K562 (cell line): ENCODE data around the gene ZNF862. TPM values are rescaled to one million over a fixed set of nuclear protein-coding genes. Genes with fewer than 3 reads are reported as not detected.

Experiments used
- HMG20A ChIP-seq: fragments of 450-650 bp; formaldehyde crosslinking; conservative IDR thresholded peaks from 2 replicates; pipeline ENCODE4 v1.4.0; 2020; ENCODE audit warnings: mild to moderate bottlenecking, mixed read lengths
- JUN ChIP-seq, 2 experiments: sonication (generic) in 1 of 2; formaldehyde crosslinking in 1 of 2; IDR thresholded peaks; 2 replicates each; pipeline versions ENCODE4 v1.6.1 to v1.8.0; 2012 to 2022; ENCODE audit warnings: borderline replicate concordance in 2 of 2, mild to moderate bottlenecking in 2 of 2, improper control_type of control experiment in 1 of 2, low read depth in 1 of 2, low read length in 1 of 2, missing genetic modification reagents in 1 of 2
- JUND ChIP-seq, 2 experiments: IDR thresholded peaks; 2 replicates in 1 of 2; 3 replicates in 1 of 2; pipeline ENCODE4 v1.6.1; 2011; ENCODE audit warnings: borderline replicate concordance in 2 of 2, low read depth in 2 of 2, low read length in 2 of 2, improper control_type of control experiment in 1 of 2, missing biosample characterization in 1 of 2, missing genetic modification characterization in 1 of 2, missing genetic modification reagents in 1 of 2
- MEIS2 ChIP-seq: fragments of 450-650 bp; IDR thresholded peaks from 2 replicates; pipeline ENCODE4 v1.6.1; 2014; ENCODE audit warnings: mild to moderate bottlenecking; ENCODE audit not compliant: partially characterized antibody
- NUFIP1 ChIP-seq: fragments of 450-650 bp; IDR thresholded peaks from 2 replicates; pipeline ENCODE4 v1.6.1; 2018; ENCODE audit not compliant: partially characterized antibody
- SIN3A ChIP-seq, 2 experiments: fragments of 150-350 bp in 1 of 2; IDR thresholded peaks; 2 replicates each; pipeline ENCODE4 v1.6.1; 2011 to 2016; ENCODE audit warnings: borderline replicate concordance in 2 of 2, low read depth in 2 of 2, low read length in 2 of 2, mild to moderate bottlenecking in 2 of 2, moderate library complexity in 2 of 2; ENCODE audit not compliant: control insufficient read depth in 1 of 2
- SMARCC2 ChIP-seq: fragments of 450-650 bp; IDR thresholded peaks from 2 replicates; pipeline ENCODE4 v1.6.1; 2017; ENCODE audit warnings: antibody characterized with exemption, moderate library complexity, mild to moderate bottlenecking, low read depth
- SP1 ChIP-seq: sonication (generic); formaldehyde crosslinking; IDR thresholded peaks from 2 replicates; pipeline ENCODE4 v1.8.1; 2022; ENCODE audit warnings: mild to moderate bottlenecking, missing genetic modification reagents
- SP2 ChIP-seq: IDR thresholded peaks from 2 replicates; pipeline ENCODE4 v1.6.1; 2011; ENCODE audit warnings: mild to moderate bottlenecking, low read depth, low read length, moderate library complexity; ENCODE audit not compliant: poor library complexity, severe bottlenecking; ENCODE audit errors: extremely low read depth
- SRSF9 ChIP-seq: fragments of 200-400 bp; formaldehyde crosslinking; IDR thresholded peaks from 2 replicates; pipeline ENCODE4 v1.6.1; 2017; ENCODE audit warnings: low read depth, low read length, borderline replicate concordance
- TAL1 ChIP-seq: fragments of 450-650 bp; IDR thresholded peaks from 2 replicates; pipeline ENCODE4 v1.6.1; 2016; ENCODE audit warnings: mild to moderate bottlenecking
- ZFPM2 ChIP-seq: fragments of 250-450 bp; sonication (Bioruptor Pico); IDR thresholded peaks from 2 replicates; pipeline ENCODE4 v1.5.1; 2022; ENCODE audit warnings: mild to moderate bottlenecking
- ZNF408 ChIP-seq: fragments of 250-450 bp; sonication (Bioruptor Pico); IDR thresholded peaks from 2 replicates; pipeline ENCODE4 v1.4.0; 2020; ENCODE audit warnings: low read depth, mild to moderate bottlenecking, moderate library complexity
- ZNF644 ChIP-seq: fragments of 200-800 bp; sonication (Bioruptor generic); IDR thresholded peaks from 2 replicates; pipeline ENCODE4 v1.6.1; 2016; ENCODE audit warnings: low read depth, missing genetic modification characterization, missing compliant biosample characterization
- polyA plus RNA-seq, 8 experiments: library from polyadenylated mRNA; depleted of rRNA in 4 of 8; stranded (reverse) in 5 of 8; unstranded in 3 of 8; fragments of >200 nt; fragmentation: Nextera tagmentation in 2 of 8; fragmentation: Illumina TruSeq in 1 of 8; extraction: Ambion mirVana in 2 of 8; extraction: Trizol in 1 of 8; gene quantifications; 2 replicates each; pipeline versions ENCODE4 v1.2.1 to v1.2.3, GENCODE V29; 2011 to 2014; ENCODE audit warnings: inconsistent platforms in 1 of 8, missing spikeins in 1 of 8
- total RNA-seq, 7 experiments: library from RNA; depleted of rRNA in 6 of 7; stranded (reverse); fragments of >200 nt in 6 of 7; fragmentation: Illumina TruSeq in 2 of 7; extraction: Trizol in 2 of 7; gene quantifications; 2 replicates each; pipeline versions ENCODE4 v1.2.1 to v1.2.3, GENCODE V29; 2011 to 2021; ENCODE audit warnings: low replicate concordance in 1 of 7
- TF ChIP-seq, protein P1 (sequence below): fragments of 450-650 bp; IDR thresholded peaks from 2 replicates; pipeline ENCODE4 v1.6.1; 2016; ENCODE audit warnings: mild to moderate bottlenecking
- TF ChIP-seq, protein P2 (sequence below): fragments of 250-450 bp; sonication (Bioruptor Pico); IDR thresholded peaks from 2 replicates; pipeline ENCODE4 v1.5.0; 2020; ENCODE audit warnings: mild to moderate bottlenecking, borderline replicate concordance
- TF ChIP-seq, protein P3 (sequence below): fragments of 450-650 bp; formaldehyde crosslinking; IDR thresholded peaks from 2 replicates; pipeline ENCODE4 v1.4.0; 2020; ENCODE audit warnings: mild to moderate bottlenecking

The ZNF862 gene
- total and polyA plus RNA-seq, 9 of the 15 experiments (the other 6 are each of a cell fraction or from before 2014, with no cell fraction given): 1.1 to 3.9 (median 2.6) TPM

DNA sequence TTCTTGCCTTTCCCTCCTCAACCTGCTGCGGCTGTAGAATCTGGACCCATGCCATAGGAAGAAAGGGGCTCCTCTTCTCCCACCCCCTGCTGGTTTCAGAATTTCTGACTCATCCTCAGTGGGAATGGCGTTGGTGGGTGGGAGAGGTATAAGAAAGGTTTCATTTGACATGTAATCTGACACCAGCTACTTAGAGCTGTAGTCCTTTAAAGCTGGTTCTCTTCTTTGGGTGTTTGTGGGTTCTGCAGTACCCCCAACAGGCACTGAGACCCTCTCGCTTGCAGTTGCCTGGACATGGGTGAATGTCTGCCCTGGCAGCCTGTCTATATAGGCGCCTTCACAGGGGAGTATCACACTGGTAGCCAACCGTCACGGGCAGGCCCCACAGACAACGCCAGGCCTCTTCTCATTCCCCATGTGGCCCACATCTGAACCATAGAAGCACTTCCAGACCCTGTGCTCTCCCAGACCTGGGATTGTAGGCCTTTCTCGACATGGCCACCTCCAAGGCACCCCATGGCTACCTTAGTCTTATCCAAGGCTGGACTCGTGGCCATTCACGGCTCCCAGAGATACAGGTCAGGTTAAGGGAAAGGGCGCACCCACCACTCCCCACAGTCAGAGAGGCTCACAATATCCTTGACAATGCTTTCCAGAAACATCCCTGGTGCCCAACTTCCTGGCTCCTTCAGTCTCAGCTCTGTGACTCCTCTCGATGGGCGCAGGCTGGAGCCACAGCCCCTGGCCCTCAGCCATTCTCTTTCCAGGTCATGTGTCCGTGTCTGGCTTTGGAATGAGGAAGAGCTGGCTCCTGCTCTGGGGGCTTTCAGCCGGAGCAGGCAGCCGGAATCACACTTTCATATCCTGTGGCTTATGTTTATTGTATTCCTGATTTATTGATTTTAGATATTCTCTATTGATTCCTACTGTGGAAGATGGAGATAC, 17.5 kb downstream of the ZNF862 start (continued):
- TF ChIP-seq, protein P1, sequence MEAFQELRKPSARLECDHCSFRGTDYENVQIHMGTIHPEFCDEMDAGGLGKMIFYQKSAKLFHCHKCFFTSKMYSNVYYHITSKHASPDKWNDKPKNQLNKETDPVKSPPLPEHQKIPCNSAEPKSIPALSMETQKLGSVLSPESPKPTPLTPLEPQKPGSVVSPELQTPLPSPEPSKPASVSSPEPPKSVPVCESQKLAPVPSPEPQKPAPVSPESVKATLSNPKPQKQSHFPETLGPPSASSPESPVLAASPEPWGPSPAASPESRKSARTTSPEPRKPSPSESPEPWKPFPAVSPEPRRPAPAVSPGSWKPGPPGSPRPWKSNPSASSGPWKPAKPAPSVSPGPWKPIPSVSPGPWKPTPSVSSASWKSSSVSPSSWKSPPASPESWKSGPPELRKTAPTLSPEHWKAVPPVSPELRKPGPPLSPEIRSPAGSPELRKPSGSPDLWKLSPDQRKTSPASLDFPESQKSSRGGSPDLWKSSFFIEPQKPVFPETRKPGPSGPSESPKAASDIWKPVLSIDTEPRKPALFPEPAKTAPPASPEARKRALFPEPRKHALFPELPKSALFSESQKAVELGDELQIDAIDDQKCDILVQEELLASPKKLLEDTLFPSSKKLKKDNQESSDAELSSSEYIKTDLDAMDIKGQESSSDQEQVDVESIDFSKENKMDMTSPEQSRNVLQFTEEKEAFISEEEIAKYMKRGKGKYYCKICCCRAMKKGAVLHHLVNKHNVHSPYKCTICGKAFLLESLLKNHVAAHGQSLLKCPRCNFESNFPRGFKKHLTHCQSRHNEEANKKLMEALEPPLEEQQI: no peak
- TF ChIP-seq JUN (IDR thresholded peaks at IDR 0.05; ENCODE audit: borderline replicate concordance, low read depth, low read length): peak; percentile 16; the same call in 1 of the 2 replicates
- TF ChIP-seq JUN (CRISPR knock-in tag; IDR thresholded peaks at IDR 0.05; ENCODE audit: borderline replicate concordance): no peak
- TF ChIP-seq SP2: no peak
- TF ChIP-seq ZNF408: no peak
- TF ChIP-seq NUFIP1: no peak
- no peak for TF ChIP-seq SMARCC2
- TF ChIP-seq, protein P2, sequence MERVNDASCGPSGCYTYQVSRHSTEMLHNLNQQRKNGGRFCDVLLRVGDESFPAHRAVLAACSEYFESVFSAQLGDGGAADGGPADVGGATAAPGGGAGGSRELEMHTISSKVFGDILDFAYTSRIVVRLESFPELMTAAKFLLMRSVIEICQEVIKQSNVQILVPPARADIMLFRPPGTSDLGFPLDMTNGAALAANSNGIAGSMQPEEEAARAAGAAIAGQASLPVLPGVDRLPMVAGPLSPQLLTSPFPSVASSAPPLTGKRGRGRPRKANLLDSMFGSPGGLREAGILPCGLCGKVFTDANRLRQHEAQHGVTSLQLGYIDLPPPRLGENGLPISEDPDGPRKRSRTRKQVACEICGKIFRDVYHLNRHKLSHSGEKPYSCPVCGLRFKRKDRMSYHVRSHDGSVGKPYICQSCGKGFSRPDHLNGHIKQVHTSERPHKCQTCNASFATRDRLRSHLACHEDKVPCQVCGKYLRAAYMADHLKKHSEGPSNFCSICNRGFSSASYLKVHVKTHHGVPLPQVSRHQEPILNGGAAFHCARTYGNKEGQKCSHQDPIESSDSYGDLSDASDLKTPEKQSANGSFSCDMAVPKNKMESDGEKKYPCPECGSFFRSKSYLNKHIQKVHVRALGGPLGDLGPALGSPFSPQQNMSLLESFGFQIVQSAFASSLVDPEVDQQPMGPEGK: no peak
- no peak for TF ChIP-seq SRSF9
- no peak for TF ChIP-seq TAL1
- TF ChIP-seq MEIS2: no peak
- peak; percentile 89 for TF ChIP-seq JUND (IDR thresholded peaks at IDR 0.05; ENCODE audit: borderline replicate concordance, low read depth, low read length)
- peak; percentile 86; the same call in 2 of the 3 replicates for TF ChIP-seq JUND (tag; IDR thresholded peaks at IDR 0.05; ENCODE audit: borderline replicate concordance, low read depth, low read length)
- no peak for TF ChIP-seq SIN3A (IDR thresholded peaks at IDR 0.05; ENCODE audit: borderline replicate concordance in 2 of 2, control insufficient read depth in 1 of 2, low read depth in 2 of 2, low read length in 2 of 2)
- TF ChIP-seq ZNF644 (tag): no peak
- TF ChIP-seq ZFPM2 (CRISPR knock-in tag): no peak
- TF ChIP-seq, protein P3, sequence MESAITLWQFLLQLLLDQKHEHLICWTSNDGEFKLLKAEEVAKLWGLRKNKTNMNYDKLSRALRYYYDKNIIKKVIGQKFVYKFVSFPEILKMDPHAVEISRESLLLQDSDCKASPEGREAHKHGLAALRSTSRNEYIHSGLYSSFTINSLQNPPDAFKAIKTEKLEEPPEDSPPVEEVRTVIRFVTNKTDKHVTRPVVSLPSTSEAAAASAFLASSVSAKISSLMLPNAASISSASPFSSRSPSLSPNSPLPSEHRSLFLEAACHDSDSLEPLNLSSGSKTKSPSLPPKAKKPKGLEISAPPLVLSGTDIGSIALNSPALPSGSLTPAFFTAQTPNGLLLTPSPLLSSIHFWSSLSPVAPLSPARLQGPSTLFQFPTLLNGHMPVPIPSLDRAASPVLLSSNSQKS (CRISPR knock-in tag): no peak
- TF ChIP-seq HMG20A: no peak
- no peak for TF ChIP-seq SP1 (CRISPR knock-in tag)
